HG03064 (cell line): ENCODE measurements around the gene RASA1.
"Not testable (repeated sequence)": the region's sequence is repeated elsewhere in the genome, so short reads cannot be mapped to it uniquely, and the experiment has no call there.

ENCODE experiments used
- ATAC-seq: cut with Tn5 transposase; IDR thresholded peaks from one replicate; pipeline ENCODE4 v1.9.1; 2021; ENCODE audit warnings: low read depth; ENCODE audit not compliant: unreplicated experiment

Gene RASA1

GRCh38 chr5:87267574-87268125 lies at the start of gene RASA1:
TSS of gene RASA1 (plus strand) at chr5:87267883. CDS start at chr5:87268452, 569 bp downstream.
- ATAC-seq = peak; percentile 45

DNA sequence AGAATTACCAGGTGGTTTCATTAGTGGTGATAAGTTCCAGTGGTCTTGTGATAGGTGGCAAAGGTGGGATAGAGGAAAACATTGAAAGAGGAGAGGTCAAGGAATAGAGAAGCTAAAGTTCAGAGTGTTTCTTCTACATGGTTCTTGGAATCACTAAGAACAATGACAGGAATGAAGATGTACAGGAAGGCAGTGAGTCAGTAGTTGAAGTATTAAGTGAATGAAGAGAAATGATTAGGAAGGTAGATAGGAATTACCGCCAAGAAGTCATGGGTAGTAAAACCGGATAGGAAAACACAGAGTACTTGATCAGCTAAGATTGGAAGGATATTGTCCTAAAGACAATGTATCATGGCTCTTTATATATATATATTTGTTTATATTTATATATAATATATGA lies 37.9 kb upstream of the RASA1 start:
- ATAC-seq = no peak

GRCh38 chr5:87231037-87231808 lies 36.5 kb upstream of the RASA1 start:
- peak; percentile 92 for ATAC-seq

DNA sequence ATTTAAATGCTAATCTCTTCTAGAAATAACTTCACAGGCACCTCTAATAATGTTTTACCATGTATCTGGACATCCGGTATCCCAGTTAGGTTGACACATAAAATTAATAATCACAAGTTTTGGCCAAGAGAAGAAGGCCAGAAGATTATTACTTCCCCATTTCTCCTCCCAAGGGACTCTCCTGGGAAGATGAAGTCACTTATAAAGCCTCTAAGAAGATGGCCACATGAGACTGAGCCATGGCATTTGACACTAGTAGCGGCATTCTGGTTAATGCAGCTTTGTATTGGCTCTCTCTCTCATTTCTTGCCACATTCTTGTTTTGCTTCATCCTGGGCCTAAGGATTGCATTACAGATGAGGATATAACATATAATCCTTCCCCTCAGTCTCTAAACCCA lies 34.5 kb upstream of the RASA1 start:
- ATAC-seq = no peak

DNA sequence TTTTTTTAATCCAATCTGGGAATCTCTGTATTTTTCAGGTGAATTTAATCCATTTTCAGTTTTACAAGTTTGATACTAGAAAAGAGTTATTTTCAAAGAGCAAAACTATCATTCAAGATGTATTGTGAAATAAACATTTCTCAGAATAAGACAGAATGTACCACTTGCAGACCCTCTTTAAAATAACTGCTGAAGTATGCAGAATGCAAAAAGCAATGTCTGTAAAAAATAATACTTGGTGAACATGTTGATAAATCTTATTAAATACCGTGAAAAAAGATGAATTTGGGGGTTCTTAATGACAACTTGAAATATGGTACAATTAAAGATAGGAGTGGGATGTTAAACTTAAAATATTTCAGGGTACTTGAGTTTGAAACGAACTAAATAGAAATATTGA lies 26.1 kb upstream of the RASA1 start:
- no peak for ATAC-seq

DNA sequence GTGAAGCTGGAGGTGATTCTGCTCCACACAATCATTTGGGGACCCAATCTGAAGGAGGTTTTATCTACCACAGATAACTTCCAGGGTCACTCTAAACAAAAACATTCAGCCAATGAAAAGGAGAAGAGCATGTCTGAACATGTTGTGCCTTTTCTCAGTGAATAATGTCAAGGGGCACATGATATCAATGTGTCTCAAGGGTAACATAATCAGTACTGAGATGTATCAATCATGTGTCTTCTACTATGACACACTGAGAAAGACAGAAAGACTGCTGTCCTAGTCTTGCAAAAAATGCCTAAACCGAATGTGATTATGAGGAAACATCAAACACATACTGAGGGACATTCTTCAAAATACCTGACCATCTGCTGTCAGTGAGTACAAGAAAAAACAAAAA lies 25.4 kb upstream of the RASA1 start:
- ATAC-seq = no peak

DNA sequence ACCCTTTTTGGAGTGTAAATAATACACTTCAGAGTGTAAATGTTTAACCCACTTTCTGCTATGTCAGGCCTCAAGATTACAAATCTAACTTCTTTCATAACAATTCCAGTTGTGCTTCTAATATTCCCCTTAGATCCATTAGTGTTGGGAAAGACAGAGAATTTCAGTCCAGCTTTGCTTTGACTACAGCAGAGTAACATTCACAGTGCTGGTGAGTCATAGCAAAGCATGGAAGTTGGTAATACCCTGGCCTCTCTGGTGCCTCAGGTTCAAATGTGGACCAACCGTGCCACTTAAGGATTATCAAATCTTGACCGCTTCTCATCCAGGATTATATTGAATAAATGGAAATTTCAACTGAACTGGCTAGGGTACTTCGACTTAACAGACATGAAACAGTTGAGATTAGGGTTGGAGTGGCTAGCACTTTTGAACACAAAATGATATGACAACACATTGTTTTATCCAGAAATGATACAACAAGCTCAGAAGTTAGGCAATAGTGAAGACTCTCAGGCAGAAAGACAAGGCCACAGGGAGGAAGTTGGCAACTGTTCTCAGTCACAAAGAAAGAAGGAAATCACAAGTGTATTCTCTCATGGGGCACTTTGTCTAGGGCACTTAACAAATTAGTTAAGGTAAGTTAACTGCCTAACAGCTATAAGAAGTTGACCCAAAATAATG lies 24.4 kb upstream of the RASA1 start:
- no peak for ATAC-seq

DNA sequence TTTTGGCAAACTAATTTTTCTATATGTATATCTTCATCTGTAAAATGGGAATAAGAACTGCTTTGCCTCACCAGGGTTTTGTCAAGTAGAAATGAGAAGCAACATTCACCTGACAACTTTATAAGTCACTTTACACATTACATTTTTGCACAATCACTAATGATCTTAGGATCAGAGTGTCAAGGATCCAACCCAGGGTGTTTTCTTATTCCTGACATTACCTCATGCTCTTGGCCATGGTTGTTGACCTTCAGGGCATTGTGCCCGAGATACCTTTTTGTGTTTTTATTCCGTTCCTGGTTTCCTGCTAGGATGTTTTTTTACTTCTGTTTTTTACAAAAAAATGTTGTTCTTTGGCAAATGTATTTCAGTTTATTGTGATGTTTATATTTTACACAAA lies 22.2 kb upstream of the RASA1 start:
- no peak for ATAC-seq

DNA sequence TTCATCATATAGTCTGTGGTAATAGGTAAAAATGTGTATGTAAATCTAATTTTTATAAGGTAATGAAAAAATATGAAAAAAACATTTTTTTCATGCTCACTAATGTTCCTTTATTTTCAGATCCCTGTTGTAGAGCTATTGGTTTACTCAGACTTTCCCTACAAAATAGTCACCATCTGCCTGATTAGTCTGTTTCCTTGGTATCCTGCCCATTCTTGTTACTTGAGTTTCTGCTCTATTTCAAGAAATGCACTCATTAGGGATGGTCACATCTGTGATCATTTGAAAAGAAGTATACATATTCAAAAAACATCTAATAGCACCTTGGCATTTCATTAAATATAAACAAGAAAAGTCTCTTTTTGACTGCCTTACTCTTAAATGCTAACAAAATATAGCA lies 21.6 kb upstream of the RASA1 start:
- no peak for ATAC-seq

- ATAC-seq = no peak
Measured at GRCh38 chr5:87252283-87252605, 15.4 kb upstream of the RASA1 start.

GRCh38 chr5:87254035-87254434 lies 13.6 kb upstream of the RASA1 start:
- ATAC-seq = no peak

GRCh38 chr5:87258507-87258906 lies 9.2 kb upstream of the RASA1 start:
- no peak for ATAC-seq

- ATAC-seq = no peak
Measured at GRCh38 chr5:87260604-87261192, 7.0 kb upstream of the RASA1 start.

GRCh38 chr5:87263498-87263897 lies 4.2 kb upstream of the RASA1 start:
- no peak for ATAC-seq

DNA sequence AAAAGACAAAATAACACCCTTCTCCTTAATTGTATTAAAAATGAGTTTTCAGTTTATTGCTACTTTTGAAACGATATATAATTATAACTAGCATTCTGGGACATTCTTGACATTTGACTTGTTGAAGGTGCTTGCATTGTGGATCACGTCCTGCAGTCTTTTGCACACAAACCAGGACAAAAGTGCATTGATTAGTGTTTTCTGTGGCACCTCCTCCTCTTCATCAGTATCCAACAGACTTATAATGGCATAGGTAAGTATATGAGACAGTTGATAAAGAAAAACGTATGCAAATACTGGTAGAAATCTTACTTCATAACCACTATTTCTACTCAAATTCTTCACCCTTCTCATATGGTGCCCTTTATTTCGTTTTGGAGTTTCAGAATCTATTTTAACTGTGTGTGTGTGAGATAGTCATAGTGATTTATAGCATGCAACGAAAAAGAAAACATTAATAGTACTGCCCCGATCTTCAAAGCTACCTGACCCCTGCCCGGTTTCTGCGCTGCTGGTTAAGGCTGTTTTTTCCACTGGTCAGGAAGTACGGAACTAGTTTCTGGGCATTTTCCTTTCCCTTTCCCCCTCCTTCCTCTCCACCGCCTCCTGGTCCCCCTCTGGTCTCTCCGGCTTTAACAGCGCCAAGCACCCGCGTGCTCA lies 639 bp upstream of the RASA1 start:
- ATAC-seq = peak; percentile 10

- ATAC-seq = peak; percentile 66
Measured at GRCh38 chr5:87268126-87268969, 665 bp downstream of the RASA1 start.

DNA sequence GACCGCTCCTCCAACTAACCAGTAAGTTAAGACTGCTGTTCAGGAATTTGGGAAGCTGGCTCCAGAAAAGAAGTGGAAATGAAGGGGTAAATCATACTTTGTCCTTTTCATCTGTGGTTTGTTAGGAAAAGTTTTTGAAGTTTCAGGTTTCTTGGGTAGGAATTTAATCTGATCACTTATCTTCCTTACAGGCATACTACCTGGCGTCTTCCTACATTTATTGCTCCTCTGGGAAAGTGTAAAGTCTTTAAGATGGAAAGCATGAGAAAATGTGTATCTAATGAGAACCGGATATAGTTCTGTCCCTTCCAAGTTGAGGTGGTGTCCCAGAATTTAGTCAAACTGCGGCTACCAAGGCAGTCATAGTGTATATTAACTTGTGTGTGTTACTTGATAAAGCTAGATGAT lies 1.3 kb downstream of the RASA1 start:
- no peak for ATAC-seq

DNA sequence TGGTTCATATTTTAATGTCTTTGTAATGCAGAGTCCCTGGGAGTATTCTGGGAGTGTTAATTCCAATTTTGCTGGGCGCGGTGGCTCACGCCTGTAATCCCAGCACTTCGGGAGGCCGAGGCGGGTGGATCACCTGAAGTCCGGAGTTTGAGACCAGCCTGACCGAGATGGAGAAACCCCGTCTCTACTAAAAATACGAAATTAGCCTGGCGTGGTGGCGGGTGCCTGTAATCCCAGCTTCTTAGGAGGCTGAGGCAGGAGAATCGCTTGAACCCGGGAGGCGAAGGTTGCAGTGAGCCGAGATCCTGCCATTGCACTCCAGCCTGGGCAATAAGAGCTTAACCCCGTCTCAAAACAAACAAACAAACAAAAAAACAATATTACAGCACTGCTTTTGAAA lies 3.2 kb downstream of the RASA1 start:
- ATAC-seq = not testable (repeated sequence)

DNA sequence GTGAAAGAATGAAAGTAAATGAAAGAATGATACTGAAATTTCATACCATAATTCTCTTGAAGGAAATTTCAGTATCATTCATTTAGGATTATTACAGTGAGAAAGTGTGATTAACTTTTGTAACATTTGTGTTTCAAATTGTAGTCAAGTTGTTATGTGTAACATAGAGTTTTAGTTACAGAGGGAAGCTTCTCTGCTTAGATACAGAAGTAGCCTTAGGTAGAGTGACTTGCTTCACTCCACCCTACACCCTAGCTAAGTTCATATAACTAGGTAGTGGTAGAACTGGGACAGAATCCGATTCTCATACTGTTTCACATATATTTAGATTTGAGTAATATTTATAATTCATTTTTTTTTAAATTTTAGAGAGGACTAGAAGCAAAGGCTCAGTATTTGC lies 9.0 kb downstream of the RASA1 start:
- ATAC-seq = no peak

GRCh38 chr5:87277279-87277835 lies 9.7 kb downstream of the RASA1 start:
- ATAC-seq = no peak
